Lower lobe of right lung (tissue), 2 donors: ENCODE results near the gene SPAG16. TPM values are rescaled to one million over a fixed set of nuclear protein-coding genes. Genes with fewer than 3 reads are reported as not detected.

Source experiments
- ATAC-seq, 2 donors: fragments of 200-7000 bp; cut with Tn5 transposase; one replicate each; pipeline ENCODE4 v1.9.1; 2020 to 2022; ENCODE audit warnings: mild to moderate bottlenecking in 2 of 2, moderate library complexity in 2 of 2
- DNase-seq: peaks from one replicate; pipeline ENCODE4 v3.0.0-alpha.2; 2020
- H3K27ac ChIP-seq: fragments of 200-600 bp; one replicate; pipeline ENCODE4 v1.8.0; 2022
- H3K27me3 ChIP-seq: fragments of 200-600 bp; one replicate; pipeline ENCODE4 v1.8.0; 2022; ENCODE audit warnings: low read depth
- H3K36me3 ChIP-seq: fragments of 200-600 bp; one replicate; pipeline ENCODE4 v1.8.0; 2022; ENCODE audit warnings: mild to moderate bottlenecking
- H3K4me1 ChIP-seq: fragments of 200-600 bp; one replicate; pipeline ENCODE4 v1.8.0; 2022
- H3K4me3 ChIP-seq: fragments of 200-600 bp; one replicate; pipeline ENCODE4 v1.8.0; 2022; ENCODE audit warnings: mild to moderate bottlenecking
- H3K9me3 ChIP-seq: fragments of 200-600 bp; one replicate; pipeline ENCODE4 v1.8.0; 2022
- CTCF ChIP-seq: fragments of 200-600 bp; IDR thresholded peaks from one replicate; pipeline ENCODE4 v1.8.0; 2022; ENCODE audit warnings: antibody characterized with exemption, mild to moderate bottlenecking
- intact Hi-C: fragments of 100-400 bp; cut with DNase I; formaldehyde crosslinking; loops from one replicate; pipeline ENCODE4 v1.11.0; 2022
- total RNA-seq: library from RNA; stranded (reverse); fragmentation: NEBNext Ultra II Directional; extraction: Animal tissue kit (Norgen Biotek cat#: 25700); gene quantifications from one replicate; pipeline ENCODE4 v1.2.1, GENCODE V29; 2021
- donor health status: DM: no; HTN: yes; CAD: no; lungs with severe emphysema.

SPAG16 gene
- total RNA-seq, 1 donor from 2014 or later: 16.7 TPM

- intact Hi-C loops: no loop called here
- Histone ChIP-seq H3K4me3 (no peak overlapping the region), H3K27me3 (no peaks in the 10 kb centered on the region), H3K9me3 (peaks cover 8% of the 10 kb centered on the region), H3K36me3 (no peaks in the 10 kb centered on the region), H3K27ac (no peak overlapping the region), H3K4me1 (no peaks in the 10 kb centered on the region)
- DNase-seq: no peak
- ATAC-seq: no peak
- no peak for TF ChIP-seq CTCF
These were observed 239.9 kb downstream of the SPAG16 start for GRCh38 chr2:213524164-213524563.

- no peaks in the 10 kb centered on the region for H3K4me1 ChIP-seq
- no peak for ATAC-seq
- TF ChIP-seq CTCF: no peak
- H3K27ac ChIP-seq: no peak overlapping the region
- no peaks in the 10 kb centered on the region for H3K36me3 ChIP-seq
- intact Hi-C loops: no loop called here
- DNase-seq: no peak
- H3K9me3 ChIP-seq: no peaks in the 10 kb centered on the region
- no peak overlapping the region for H3K4me3 ChIP-seq
- H3K27me3 ChIP-seq: no peaks in the 10 kb centered on the region
These were observed 253.3 kb downstream of the SPAG16 start for GRCh38 chr2:213537579-213537978.

GRCh38 chr2:213544940-213545339 is 260.7 kb downstream of the SPAG16 start:
- TF ChIP-seq CTCF: no peak
- no peaks in the 10 kb centered on the region for H3K4me1 ChIP-seq
- DNase-seq: no peak
- no peaks in the 10 kb centered on the region for H3K27me3 ChIP-seq
- H3K36me3 ChIP-seq: no peaks in the 10 kb centered on the region
- no peaks in the 10 kb centered on the region for H3K9me3 ChIP-seq
- no peak for ATAC-seq
- no peak overlapping the region for H3K27ac ChIP-seq
- intact Hi-C loops: no loop called here
- H3K4me3 ChIP-seq: no peak overlapping the region

GRCh38 chr2:213545481-213545880 is 261.2 kb downstream of the SPAG16 start:
- Histone ChIP-seq H3K4me3 (no peak overlapping the region), H3K27ac (no peak overlapping the region), H3K36me3 (no peaks in the 10 kb centered on the region), H3K4me1 (no peaks in the 10 kb centered on the region), H3K9me3 (no peaks in the 10 kb centered on the region), H3K27me3 (no peaks in the 10 kb centered on the region)
- intact Hi-C loops: no loop called here
- ATAC-seq (no peak), DNase-seq (no peak)
- TF ChIP-seq CTCF: no peak

GRCh38 chr2:213545964-213546475 is 261.8 kb downstream of the SPAG16 start:
- no peak overlapping the region for H3K27ac ChIP-seq
- intact Hi-C loops: no loop called here
- no peaks in the 10 kb centered on the region for H3K27me3 ChIP-seq
- no peaks in the 10 kb centered on the region for H3K36me3 ChIP-seq
- no peaks in the 10 kb centered on the region for H3K9me3 ChIP-seq
- DNase-seq: no peak
- no peak overlapping the region for H3K4me3 ChIP-seq
- H3K4me1 ChIP-seq: no peaks in the 10 kb centered on the region
- no peak for TF ChIP-seq CTCF
- no peak for ATAC-seq

- intact Hi-C loops: no loop called here
- Histone ChIP-seq H3K27ac (no peak overlapping the region), H3K27me3 (no peaks in the 10 kb centered on the region), H3K36me3 (no peaks in the 10 kb centered on the region), H3K4me1 (no peaks in the 10 kb centered on the region), H3K4me3 (no peak overlapping the region), H3K9me3 (no peaks in the 10 kb centered on the region)
- ATAC-seq (no peak), DNase-seq (no peak)
- no peak for TF ChIP-seq CTCF
These were observed 267.3 kb downstream of the SPAG16 start for GRCh38 chr2:213551526-213551925.
